ENCODE results near the gene GSTM2. TPM values are rescaled to one million over a fixed set of nuclear protein-coding genes. Genes with fewer than 3 reads are reported as not detected.

Gene GSTM2
- total RNA-seq, 1 donor from 2014 or later: 6.2 TPM

DNA sequence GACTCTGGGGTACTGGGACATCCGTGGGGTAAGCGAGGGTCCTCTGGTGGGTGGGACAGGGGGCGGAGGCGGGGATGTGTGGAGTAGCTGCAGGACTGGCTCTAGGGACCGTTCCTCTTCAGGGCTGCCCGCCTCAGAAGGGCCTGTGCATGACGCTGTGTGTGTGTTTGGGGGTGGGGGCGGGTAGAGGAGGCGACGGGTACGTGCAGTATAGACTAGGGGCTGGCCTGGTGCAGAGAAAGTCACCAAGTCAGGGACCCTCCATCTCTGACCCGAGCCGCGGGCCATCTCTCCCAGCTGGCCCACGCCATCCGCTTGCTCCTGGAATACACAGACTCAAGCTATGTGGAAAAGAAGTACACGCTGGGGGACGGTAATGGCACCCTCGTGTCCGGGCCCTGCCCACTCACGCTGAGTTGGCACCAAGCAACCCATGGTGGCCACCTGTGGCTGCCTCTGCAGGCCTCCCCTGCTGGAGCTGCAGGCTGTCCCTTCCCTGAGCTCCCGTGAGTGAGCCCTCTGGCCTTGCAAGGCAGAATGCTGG, 44.5 kb downstream of the GSTM2 start:
- DNase-seq (ENCODE audit: extremely low read depth, low read depth, low spot score): no peak

- DNase-seq (ENCODE audit: extremely low read depth, low read depth, low spot score): no peak
These were observed 45.8 kb downstream of the GSTM2 start for GRCh38 chr1:109713636-109714035.

DNA sequence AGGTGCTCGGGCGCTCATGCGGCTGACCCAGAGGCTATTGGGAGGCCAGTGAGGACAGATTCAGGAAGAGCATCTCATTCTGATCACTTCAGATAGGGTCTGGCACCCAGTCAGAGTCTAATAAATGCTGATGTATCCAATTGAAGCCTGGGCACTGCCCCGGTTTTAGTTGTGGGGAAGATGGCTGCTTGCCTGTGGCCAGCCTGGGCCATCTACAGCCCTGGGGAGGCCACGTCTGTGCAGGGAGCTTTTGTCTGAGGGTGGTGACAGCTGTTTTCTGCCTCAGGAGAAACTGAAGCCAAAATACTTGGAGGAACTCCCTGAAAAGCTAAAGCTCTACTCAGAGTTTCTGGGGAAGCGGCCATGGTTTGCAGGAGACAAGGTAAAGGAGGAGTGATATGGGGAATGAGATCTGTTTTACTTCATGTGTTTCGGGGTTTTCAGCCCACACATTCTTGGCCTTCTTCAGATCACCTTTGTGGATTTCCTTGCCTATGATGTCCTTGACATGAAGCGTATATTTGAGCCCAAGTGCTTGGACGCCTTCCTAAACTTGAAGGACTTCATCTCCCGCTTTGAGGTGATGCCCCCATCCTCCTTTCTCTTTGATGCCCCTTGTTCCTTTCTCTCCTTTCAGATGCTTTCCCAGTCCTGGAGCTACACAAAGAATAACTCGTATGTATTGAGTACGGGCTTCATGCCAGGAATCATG, 47.0 kb downstream of the GSTM2 start:
- DNase-seq (ENCODE audit: extremely low read depth, low read depth, low spot score): no peak

DNA sequence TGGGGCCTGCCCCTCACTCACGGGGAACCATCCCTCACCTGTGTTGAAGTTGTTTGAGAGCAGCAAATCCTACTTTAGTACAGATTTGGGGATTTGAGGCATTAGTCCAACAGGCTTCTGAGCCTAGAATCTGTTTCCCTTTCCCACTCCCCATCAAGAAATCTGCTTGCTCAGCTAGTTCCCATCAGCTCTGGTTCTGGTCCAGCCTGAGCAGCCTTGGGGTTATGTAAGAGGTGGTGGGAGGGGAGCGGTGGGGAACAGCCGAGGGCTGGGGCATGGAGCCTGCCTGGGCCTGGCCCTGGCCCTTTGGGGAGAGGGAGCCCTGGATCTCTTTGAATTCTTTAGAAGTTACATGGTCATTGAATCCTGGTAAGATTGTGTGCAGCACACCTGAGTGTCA, 48.3 kb downstream of the GSTM2 start:
- DNase-seq (ENCODE audit: extremely low read depth, low read depth, low spot score): no peak

DNA sequence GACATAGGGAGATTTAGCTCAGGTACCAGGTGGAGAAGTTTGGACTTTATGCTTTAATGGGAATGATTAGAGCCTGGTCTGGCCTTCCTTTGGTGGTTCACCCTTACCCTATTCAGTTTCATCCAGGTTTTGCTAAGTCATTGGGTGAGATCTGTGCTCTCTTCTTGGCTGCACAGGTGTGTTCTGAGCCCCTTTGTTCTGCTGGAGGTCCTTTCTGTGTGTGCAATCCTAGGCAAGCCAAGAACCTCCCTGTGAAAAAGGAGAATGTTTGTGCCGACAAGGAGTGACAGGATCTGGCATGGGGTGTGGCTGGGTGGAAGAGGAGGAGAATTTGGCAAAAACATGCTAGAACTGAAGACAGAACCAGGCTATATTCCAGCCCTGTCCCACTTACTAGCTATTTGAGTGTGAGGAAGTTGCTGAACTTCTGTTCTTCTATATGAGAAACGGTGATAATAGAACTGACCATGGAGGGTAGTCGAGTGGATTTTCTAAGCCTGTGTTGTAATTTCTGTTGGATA, 48.8 kb downstream of the GSTM2 start:
- no peak for DNase-seq (ENCODE audit: extremely low read depth, low read depth, low spot score)

DNA sequence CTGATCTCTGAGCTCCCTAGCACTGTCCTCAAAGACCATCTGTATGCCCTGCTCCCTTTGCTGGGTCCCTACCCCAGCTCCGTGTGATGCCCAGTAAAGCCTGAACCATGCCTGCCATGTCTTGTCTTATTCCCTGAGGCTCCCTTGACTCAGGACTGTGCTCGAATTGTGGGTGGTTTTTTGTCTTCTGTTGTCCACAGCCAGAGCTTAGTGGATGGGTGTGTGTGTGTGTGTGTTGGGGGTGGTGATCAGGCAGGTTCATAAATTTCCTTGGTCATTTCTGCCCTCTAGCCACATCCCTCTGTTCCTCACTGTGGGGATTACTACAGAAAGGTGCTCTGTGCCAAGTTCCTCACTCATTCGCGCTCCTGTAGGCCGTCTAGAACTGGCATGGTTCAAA, 49.9 kb downstream of the GSTM2 start:
- DNase-seq (ENCODE audit: extremely low read depth, low read depth, low spot score): no peak

- no peak for DNase-seq (ENCODE audit: extremely low read depth, low read depth, low spot score)
These were observed 50.6 kb downstream of the GSTM2 start for GRCh38 chr1:109718495-109718894.

GRCh38 chr1:109719337-109719837, 51.5 kb downstream of the GSTM2 start:
- no peak for DNase-seq (ENCODE audit: extremely low read depth, low read depth, low spot score)

DNA sequence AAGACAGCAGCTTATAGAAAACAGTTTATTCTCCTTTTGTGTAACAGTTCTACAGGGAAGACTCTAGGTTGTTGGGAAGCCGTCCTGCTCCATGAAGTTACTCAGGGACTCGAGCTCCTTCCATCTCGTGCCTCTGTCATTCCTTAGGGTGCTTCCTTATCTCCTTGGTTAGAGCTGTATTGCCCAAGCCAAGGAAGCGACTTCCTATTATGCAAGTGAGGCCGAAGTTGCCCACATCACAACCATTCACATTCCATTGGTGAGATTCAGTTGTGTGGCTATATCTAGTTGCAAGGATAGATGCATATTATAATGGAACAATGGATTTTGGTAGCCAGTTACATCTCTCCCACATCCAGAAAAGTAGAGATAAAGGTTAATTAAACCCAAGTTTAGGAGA, 53.2 kb downstream of the GSTM2 start:
- DNase-seq (ENCODE audit: extremely low read depth, low read depth, low spot score): no peak

- no peak for DNase-seq (ENCODE audit: extremely low read depth, low read depth, low spot score)
These were observed 54.1 kb downstream of the GSTM2 start for GRCh38 chr1:109721971-109722370.

DNA sequence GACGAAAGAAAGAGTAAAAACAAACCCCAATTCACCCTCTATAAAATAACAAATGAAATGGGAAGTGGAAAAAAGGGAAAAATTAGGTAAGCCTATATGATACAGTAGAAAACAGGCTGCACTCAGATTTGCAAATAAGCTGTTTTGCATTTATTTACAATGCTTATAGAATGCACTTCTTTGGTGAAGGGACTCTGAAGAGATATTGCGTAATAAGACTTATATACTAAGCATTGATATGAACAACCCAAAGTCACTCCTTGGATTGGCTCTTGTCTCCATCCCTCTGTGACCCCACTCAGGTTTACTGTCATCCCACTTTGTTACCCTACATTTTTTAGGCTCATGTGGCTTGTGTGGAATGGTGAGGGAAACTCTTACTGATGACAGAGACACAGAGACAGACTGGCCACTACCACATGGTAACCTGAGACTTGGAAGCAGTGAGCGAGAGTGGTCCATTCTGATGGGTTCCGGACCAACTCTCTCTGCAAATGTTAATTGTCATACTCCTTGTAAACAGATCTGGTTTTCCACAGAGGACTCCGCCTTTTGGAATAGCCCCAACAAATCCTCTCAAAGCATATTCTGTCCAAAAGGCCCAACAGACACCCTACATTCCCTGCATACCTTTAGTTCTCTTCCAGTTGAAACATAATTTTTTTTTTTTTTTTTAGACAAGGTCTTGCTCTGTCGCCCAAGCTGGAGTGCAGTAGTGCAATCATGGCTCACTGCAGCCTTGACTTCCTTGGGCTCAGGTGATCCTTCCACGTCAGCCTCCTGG, 55.2 kb downstream of the GSTM2 start:
- no peak for DNase-seq (ENCODE audit: extremely low read depth, low read depth, low spot score)

Other genes starting within 250 kb of the GSTM2 start
- gene PSMA5, start 241.6 kb upstream of the GSTM2 start, total RNA-seq: 58.8 TPM in 2 replicates
- gene SYPL2, start 201.5 kb upstream of the GSTM2 start, total RNA-seq: not detected in 2 replicates
- 2.3 and 4.3 TPM in 2 replicates for gene ATXN7L2, start 184.2 kb upstream of the GSTM2 start, total RNA-seq
- gene CYB561D1, start 174.0 kb upstream of the GSTM2 start, total RNA-seq: 6.2 and 6.7 TPM in 2 replicates
- gene AMIGO1, start 158.3 kb upstream of the GSTM2 start, total RNA-seq: 0.64 and 0.68 TPM in 2 replicates
- gene GPR61, start 128.2 kb upstream of the GSTM2 start, total RNA-seq: not detected in 2 replicates
- 10.7 and 11.4 TPM in 2 replicates for gene GNAI3, start 119.4 kb upstream of the GSTM2 start, total RNA-seq
- not detected in 2 replicates for gene GNAT2, start 48.4 kb upstream of the GSTM2 start, total RNA-seq
- gene AMPD2, start 48.2 kb upstream of the GSTM2 start, total RNA-seq: 64.3 and 68.0 TPM in 2 replicates
- gene GSTM4, start 12.0 kb upstream of the GSTM2 start, total RNA-seq: 2.0 and 3.3 TPM in 2 replicates
- 9.3 TPM in 1 of 2 replicates, not detected in the other for gene GSTM1, start 19.8 kb downstream of the GSTM2 start, total RNA-seq
- gene GSTM5, start 44.2 kb downstream of the GSTM2 start, total RNA-seq: not detected in 2 replicates
- 25.7 and 39.8 TPM in 2 replicates for gene GSTM3, start 73.0 kb downstream of the GSTM2 start, total RNA-seq
- not detected in 2 replicates for gene EPS8L3, start 95.9 kb downstream of the GSTM2 start, total RNA-seq
- 62.4 and 87.3 TPM in 2 replicates for gene CSF1, start 242.8 kb downstream of the GSTM2 start, total RNA-seq